GM18909 (cell line): ENCODE results near the gene SAPCD1.
"Not testable (repeated sequence)": the region's sequence is repeated elsewhere in the genome, so short reads cannot be mapped to it uniquely, and the experiment has no call there.

Experiments
- ATAC-seq: cut with Tn5 transposase; IDR thresholded peaks from one replicate; pipeline ENCODE4 v1.9.1; 2021; ENCODE audit warnings: mild to moderate bottlenecking; ENCODE audit not compliant: unreplicated experiment, poor library complexity

The SAPCD1 gene

DNA sequence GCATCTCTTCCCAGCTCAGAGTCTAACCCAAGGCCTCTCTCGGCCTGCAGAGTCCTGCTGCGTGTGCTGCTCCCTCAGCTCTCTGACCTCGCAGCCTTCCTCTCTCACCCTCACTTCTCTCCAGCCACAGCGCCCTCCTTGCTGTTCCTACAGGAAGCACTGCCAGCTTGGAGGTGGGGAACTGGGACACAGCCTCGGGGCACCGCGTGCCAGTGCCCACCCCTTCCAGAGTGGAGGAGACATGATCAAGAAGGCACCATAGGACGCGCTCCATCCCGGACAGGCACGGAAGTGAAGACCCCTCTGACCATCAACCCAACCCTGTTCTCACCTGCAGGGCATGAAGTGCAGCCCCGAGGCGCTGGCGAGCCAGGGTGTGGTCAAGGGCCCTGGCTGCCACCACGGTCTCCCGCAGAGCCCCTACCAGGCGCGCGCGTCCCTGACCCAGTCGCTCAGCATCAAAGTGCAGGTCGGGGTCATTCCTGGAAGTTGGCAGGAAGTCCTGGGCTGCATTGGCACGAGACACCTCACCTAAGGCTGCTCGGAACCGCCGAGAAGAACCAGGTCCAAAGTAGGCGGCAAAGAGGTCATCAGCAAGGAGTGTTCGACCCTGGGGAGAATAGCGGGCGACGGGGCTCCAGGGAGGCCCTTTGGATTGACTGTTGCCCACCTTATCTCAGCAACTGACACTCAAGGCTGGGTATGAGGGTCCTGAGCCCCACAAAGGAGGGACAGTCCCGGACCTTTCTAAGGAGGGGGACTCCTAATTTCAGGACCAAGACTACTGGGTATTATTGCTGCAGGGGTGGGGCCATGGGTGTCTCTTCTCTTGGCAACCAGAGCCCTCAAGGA is 13.4 kb downstream of the SAPCD1 start:
- ATAC-seq: no peak

DNA sequence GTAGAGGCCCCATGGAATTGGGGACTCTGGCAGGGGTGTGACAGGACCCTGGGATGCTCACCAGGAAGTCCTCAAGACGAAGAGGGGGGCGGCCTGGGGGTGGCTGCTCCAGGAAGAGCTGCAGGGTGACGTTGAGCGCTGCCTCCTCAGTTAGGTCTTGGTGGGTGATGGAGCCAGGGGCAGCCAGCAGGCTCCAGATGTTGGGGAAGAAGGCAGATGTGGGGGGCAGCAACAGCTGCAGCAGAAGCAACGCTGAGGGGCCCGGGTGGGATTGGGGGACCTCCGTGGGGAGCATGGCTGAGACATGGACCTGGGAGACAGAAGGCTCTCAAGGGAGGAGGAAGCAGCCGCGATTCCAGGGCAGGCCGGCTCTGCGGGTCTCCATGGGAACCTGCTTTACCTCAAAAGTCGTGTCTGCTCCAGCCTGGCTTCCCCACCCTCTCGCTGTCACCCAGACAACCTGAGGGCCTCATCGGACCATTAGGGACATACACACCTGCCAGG is 14.1 kb downstream of the SAPCD1 start:
- no peak for ATAC-seq

GRCh38 chr6:31776989-31777666 is 14.7 kb downstream of the SAPCD1 start, which contains the start of gene VWA7:
VWA7 (minus strand) TSS chr6:31777328; CDS start chr6:31776779, 549 bp downstream.
- ATAC-seq: peak; percentile 74

DNA sequence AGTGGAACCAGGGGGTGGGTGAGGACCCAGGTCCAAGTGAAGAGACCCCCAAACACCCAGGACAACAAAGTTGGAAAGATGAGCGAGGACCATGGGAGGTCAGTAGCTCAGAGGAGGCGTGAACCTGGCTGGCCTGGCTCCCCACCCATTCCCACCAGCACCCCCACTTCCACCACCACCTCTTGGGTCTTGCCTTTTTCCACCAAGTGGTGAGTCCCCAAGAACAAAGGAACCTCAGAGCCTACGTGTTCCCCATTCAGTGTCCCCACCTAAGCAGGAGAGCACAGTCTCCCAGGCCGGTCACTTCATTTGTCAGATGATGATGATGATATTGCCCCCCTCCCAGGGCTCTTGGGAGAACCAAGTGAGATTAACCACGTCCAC is 15.2 kb downstream of the SAPCD1 start:
- ATAC-seq: no peak

DNA sequence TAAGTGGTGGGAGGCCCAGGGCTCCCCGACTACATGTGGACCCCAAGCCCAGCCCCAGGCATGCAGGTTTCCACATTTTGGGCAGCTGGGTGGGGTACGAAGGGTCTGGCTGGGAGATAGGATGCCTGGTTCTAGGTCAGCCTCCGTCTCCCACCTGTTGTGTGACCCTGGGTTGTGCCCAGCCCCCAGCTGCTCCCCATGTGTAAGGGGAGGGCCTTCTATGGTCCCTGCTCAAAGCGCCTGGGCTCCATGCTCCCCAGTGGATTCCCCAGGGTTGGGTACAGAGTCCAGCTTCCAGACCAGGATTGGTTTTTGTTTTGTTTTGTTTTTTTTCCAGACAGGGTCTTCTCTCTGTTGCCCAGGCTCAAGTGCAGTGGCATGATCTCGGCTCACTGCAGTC is 15.7 kb downstream of the SAPCD1 start:
- ATAC-seq: no peak

- ATAC-seq: no peak
Measured at GRCh38 chr6:31778999-31779885, 16.8 kb downstream of the SAPCD1 start.

DNA sequence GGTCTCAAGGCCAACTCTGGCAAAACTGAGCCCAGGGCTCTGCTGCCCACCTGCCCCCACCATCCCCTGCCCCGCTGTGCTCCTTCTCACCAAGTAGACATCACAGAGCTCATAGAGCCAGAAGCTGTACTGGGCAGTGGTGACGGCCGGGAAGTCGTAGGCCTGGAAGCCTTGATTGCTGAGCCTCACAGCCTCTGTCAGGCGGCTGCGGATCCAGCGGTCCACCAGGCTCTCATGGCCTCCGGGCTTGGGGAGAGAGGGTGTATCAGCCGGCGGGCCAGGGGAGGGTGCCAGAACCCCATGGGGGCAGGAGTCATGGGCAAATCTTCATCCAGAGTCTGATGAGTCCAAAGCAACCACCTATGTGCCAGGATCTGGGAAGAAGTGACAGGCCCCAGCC is 17.5 kb downstream of the SAPCD1 start:
- ATAC-seq: no peak

DNA sequence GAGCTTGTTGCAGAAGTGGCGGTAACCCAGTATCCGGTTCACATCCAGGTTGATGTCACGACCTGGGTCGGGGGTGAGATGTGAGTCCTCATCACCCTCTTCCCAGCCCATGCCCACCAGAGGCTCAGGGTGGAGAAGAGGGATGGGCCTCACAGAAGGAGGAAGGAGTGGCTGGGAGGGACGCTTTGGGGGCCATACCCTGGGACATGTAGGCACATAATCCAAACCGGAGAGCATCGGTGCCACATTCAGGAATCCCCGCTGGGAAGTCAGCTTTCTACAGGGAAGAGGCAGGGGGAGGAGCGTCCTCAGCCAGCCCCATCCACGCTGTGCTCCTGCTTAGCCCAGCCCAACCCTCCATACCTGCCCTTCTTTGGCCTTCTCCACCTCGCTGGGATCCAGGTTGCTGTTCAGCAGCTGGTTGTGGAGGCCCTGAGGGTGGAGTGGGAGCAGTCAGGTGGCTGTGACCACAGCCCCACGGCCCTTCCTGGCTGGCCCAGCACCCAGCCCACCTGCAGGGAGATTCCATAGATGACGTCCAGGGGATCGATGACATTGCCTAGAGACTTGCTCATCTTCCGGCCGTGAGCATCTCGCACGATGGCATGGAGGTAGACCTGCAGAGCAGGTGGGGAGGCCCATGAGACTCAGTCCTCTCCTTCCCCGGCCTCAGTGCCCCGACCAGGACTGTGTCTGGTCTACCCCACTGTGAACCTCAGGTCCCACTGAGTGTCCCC is 18.2 kb downstream of the SAPCD1 start:
- no peak for ATAC-seq

DNA sequence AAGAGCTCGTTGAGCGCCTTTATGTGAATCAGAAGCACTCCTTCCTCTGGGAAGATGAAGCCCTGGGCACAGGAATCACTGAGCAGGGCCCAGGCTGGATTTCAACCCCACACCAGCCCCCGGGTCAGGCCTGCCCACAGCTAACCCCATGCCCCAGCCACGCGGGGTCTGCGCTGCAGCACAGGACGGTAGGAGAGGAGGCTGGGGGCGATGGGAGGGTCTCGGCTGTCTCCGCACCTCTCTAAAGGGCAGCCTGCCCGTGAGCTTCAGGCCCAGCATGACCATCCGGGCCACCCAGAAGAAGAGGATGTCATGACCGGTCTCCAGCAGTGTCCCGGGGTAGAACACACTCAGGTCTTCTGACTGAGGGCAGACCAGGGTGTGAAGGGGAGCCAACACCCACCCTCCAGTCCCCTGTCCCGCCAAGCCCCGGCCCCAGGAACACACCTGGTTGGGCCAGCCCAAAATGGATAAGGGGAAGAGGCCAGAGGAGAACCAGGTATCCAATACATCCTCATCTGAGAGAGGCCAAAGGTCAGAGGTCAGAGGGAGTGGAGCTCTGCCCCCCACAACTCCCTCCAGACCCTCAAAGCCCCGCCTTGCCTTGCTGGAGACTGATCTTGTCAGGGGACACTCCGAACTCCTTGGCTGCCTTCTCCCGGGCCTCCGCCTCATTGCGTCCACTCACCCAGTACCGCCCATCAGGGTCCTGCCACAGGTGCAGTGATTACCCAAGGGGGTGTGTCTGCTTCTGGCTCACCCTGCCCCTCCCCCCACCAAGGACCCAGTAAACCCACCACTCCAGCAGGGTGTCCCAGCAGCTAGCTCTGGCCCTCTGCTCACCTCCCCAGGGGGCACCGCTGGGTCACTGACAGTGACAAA is 19.0 kb downstream of the SAPCD1 start:
- no peak for ATAC-seq

- no peak for ATAC-seq
Measured at GRCh38 chr6:31782126-31782855, 19.8 kb downstream of the SAPCD1 start.

- no peak for ATAC-seq
Measured at GRCh38 chr6:31784098-31784925, 21.9 kb downstream of the SAPCD1 start.

- ATAC-seq: no peak
Measured at GRCh38 chr6:31785475-31785874, 23.0 kb downstream of the SAPCD1 start.

DNA sequence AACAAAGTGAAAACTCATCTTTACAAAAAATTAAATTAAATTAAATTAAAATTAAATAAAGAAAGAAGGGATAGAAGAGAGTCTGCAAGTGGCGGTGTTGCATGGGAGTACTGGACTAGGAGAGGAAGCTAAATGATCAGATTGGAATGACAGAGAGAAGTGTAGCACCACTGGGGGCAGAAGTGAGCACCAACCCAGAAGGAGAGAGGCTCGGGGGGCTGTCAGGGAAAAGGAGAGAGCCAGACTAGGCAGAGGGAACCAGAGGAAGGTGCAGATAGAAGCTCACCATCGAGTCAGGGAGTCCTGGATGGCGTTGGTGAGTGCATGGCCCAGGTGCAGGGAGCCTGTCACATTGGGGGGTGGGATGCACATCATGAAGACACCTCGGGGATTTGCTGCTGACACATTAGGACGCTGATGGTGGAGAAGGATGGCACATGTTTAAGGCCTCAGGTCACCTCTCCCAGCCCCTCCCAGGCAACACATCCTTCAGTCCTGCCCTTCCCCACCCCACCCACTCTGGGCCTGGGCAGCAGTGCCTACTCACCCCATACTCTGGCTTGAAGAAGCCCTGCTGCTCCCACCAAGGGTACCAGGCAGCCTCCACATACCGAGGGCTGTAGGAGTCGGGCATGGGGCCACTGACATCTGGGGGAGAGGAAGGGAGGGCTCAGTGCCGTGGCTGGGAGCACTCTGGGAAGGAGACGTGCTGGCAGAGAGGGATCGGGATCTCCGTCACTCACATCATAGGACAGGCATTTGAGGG is 29.1 kb downstream of the SAPCD1 start:
- ATAC-seq: no peak

DNA sequence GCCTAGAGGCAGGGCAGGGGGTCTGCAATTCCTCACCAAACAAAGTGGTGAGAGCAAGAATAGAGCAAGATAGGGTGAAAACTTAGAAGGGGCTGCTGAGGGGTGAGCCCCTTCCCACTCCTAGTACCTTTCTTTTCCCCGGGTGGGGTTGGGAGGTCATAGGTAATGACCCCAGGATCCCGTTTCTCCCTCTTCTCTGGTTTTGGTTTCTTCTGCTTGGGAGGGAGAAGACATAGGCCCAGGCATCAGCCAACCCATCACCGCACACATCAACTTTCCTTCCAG is 29.6 kb downstream of the SAPCD1 start:
- ATAC-seq: no peak

GRCh38 chr6:31792761-31793171 is 30.3 kb downstream of the SAPCD1 start:
- ATAC-seq: no peak

GRCh38 chr6:31793927-31794245 is 31.4 kb downstream of the SAPCD1 start:
- not testable (repeated sequence) for ATAC-seq

DNA sequence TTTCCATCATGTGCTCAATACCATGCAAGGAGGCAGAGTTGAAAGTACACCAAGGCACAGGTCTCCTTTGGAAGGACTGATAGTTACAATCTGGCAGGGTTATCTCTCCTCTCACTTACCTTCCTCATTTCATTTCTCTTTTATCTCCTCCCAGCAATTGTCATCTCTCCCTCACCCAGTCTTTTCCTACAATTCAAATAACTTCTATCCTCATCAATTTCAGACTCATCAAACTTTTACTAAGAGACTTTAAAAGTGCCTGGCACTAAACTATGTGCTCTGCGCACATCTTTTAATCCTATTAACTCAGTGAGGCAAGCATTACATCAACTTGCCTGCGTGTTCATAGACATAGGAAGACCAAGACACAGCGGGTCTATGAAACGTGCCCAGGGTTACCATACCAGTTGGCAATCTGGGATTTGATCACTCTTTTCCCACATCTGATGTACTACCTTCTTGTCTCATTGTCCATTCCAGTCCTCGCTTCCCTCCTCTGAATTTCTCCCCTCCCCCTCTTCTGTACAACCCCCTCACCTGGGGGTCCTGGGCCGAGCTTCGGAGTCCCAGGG is 31.9 kb downstream of the SAPCD1 start:
- no peak for ATAC-seq
